NCI-H2107 treated with DMSO at 0.1 percent for 48 hours (cell line): Measurements from ENCODE around the gene LRIT2.

Experiments used
- DNase-seq: peaks from one replicate; lab custom pipeline; 2025; ENCODE audit not compliant: unreplicated experiment; lab: John Stamatoyannopoulos, UW

The LRIT2 gene

GRCh38 chr10:84211566-84211965, 13.8 kb downstream of the LRIT2 start:
- no peak for DNase-seq

- no peak for DNase-seq
Measured at GRCh38 chr10:84208023-84208422, 17.3 kb downstream of the LRIT2 start.

DNA sequence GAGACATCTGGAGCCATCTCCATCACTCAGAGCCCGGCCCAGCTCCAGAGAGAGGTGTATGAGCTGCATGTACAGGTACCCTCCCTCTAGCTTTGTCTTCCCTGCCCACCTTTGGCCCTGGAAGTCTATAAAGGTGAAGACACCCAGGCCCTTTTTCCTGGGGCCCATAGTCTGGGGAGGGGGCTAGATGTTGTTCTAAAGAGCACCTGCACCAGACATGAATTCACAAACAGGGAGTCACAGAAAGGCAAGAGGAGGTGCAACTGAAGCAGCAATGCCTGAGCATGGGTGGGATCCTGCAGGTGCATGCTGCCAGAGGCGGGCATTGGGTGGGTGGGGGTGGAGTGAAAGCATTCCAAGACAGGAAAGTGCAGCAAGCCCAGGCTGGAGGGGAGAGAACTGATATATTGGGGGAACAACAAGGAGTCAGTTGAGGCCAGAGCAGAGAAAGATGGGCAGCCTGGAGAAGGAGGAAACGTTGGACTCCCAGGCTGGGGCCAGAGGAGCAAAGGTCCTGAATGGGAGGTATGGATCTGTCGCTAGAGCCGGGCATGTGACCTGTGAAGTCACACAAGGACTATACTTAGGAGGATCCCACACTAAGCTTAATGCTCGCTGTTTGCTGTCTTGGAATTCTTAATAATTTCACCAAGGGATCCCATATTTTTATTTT, 19.4 kb downstream of the LRIT2 start:
- no peak for DNase-seq

DNA sequence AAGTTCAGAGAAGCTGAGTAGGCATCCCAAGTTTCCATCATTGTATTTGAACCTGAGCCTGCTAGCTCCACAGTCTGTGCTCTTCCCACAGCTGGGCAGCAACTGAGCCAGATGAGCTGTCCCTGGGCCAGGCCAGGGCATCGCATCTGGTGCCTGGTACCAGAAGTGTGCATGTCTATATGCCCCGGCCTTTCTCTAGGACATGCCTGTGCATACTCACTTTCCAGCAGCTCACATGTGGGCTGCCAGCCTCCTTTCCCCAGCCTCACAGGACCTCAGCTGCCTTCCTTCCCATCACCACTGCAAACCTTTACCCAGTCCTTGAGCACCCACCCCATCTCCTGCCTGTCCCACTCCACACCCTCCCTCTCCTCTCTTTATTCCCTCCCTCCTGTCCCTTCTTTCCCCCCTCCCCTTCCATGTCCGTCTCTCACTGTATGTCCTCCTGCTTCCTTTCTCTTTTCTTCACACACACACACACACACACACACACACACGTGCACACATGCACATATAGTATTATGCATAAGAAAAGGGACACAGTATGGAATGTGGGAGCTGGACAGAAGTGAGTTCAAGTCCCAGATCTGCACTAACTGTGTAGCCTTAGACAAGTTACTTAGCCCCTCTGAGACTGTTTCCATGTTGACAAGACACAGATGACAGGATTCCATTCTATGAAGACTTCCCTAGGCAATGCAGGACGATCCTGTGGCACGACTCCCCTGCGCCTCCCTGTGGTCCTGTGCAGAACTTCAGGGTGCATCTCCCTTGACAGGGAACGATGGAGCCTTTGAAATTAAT, 20.1 kb downstream of the LRIT2 start:
- peak; percentile 19 for DNase-seq

- DNase-seq, result no peak
Measured at GRCh38 chr10:84204610-84205009, 20.7 kb downstream of the LRIT2 start.

DNA sequence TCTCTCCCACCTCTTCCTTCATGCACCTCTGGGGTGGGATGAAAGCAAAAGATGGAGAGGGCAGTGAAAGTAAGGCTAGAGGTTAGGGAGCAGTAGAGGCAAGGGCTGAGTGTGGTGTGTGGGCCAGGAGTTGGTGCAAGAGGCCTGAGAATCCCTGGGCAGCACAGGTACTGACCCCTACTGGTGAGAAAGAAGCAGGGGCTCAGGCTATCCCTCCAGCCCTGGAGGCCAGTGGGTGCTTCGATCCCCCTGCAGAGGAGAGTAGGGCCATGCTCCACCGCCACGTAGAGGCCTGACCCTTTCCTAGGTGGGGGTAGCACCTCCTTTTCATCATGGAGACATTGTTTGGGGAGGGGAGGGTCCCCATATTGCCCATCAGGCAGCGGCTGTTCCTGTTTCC, 21.2 kb downstream of the LRIT2 start:
- no peak for DNase-seq

GRCh38 chr10:84202349-84202748, 23.0 kb downstream of the LRIT2 start:
- DNase-seq, result no peak

- DNase-seq, result no peak
Measured at GRCh38 chr10:84201682-84202081, 23.7 kb downstream of the LRIT2 start.

GRCh38 chr10:84201244-84201606, 24.1 kb downstream of the LRIT2 start:
- no peak for DNase-seq

DNA sequence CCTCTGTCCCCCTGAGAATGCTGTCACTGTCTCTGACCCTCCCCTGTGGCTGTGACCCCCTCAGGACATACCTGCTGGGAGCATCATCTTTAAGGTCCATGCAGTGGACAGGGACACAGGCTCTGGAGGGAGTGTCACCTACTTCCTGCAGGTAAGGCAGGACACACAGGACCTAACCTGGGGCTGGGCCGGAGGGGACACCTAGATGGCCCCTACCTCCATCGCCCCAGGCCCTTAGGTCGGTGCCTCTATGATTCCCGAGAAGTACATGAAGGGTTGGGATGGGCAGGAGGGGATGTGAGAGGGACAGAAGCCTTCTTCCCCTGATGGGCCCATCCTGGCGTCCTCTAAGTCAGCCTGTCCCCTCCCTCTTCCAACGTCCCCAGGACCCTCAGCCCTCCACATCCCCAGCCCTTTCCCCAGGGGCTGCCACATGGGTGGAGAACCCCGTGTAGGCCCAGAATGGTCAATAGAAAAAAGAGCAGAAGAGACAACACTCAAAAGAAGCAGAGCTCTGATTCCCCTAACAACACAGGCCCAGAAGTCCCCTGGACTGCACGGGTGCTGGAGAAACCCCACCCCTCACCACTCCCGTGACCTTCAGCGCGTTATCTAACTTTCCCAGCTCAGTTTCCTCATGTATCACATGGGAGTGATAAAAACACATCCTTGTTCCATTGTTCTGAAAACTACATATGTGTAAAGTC, 24.7 kb downstream of the LRIT2 start:
- no peak for DNase-seq

DNA sequence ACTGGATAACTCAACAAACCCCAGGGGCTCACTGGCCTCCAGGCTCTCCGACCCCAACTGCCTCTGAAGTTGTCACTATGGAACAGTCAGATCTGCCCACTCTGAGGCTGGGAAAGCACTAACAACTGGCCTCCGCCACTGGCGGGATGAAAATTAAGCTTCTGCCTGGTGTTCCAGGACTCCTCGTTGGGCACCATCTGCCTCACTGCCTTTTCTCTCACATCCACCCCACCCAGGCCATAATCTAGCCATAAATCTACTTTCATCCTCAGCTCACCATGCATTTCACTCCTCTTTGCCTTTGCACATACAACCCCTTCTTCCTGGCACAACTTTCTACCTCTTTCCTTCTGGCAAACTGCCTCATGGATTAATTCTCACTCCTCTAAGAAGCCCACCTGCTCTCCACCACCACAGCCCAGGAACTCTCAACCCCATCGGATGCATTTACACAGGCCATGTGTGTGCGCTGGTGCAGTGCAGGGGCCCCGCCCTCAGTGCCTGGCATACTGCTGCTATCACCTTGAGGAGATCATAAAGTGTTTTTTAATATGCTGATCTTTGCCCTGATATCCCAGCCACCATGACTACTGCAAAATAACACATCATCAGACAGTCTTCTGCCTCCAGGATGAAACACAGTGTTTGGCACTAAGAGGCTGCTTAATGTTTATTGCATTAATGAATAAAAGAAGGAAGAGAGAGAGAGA, 27.0 kb downstream of the LRIT2 start:
- DNase-seq, result no peak

DNA sequence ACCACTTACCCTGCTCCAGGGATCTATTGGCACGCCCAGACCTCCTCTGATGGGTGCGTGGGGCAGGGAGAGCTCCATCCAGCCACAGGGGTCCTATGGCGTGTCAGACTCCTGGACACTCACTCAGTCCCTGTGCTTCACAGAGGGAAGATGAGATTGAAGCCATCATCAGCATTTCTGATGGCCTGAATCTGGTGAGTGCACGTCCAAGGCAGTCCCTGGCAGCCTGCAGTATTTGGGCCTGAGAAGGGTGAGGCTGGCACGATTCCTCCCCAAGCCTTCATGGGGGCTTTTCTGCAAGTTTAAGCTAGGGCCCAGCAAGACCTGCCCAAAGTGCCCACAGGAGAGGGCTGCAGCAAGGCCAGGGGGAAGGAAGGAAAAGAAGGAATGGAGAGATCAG, 27.7 kb downstream of the LRIT2 start:
- no peak for DNase-seq

GRCh38 chr10:84196941-84197340, 28.4 kb downstream of the LRIT2 start:
- DNase-seq, result no peak

DNA sequence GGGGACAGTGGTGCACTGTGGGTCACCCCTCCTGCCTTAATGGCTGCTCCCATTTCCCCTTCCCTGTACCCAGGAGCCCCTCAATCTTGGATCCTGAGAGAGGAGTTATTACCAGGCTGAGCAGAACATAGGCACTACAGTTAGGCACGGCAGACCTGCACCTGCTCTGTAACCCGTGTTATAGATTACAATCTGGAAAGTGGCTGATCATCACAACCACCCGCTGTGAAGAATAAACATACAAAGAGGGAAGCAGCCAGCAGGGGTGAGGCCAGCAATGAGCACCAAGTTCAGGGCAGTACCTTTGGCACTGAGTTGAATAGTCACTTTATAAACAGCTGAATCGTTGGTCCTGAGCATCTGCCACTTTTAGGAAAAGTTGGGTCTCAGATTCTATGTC, 29.3 kb downstream of the LRIT2 start:
- peak; percentile 22 for DNase-seq

DNA sequence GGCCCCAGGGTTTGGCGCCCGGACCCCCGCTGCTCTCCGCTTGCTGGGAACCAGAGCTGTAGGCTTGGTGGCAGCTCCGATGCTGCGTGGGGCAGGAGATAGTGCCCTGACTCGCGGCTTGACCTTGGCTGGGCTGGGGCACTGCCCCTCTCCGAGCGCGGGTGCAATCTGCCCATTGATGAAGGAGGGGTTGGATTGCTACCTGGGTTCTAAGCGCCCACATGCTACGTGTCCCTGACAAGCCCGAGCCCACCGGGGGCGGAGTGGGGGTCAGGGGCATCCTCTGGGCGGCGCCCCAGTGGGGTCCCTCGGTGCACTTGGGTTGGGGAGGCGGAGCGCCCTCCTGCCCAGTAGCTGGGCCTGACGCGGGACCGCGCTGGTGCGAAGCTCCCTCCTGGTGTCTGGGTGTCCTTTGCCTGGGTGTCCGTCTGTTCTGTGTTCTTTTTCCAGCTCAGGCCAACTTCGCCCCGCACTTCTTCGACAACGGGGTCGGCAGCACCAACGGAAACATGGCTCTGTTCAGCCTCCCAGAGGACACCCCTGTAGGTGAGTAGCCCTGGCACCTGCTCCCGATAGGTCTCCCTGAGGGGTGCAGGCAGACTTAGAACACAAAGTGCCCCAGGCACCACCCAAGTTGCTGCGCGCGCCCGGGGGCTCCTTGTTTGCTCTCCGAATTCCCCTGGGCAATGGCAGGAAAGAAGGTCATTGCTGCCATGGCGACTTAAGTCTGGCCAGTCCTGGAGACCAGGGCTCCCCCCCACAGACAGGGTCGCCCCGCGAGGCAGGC, 30.1 kb downstream of the LRIT2 start:
- no peak for DNase-seq

DNA sequence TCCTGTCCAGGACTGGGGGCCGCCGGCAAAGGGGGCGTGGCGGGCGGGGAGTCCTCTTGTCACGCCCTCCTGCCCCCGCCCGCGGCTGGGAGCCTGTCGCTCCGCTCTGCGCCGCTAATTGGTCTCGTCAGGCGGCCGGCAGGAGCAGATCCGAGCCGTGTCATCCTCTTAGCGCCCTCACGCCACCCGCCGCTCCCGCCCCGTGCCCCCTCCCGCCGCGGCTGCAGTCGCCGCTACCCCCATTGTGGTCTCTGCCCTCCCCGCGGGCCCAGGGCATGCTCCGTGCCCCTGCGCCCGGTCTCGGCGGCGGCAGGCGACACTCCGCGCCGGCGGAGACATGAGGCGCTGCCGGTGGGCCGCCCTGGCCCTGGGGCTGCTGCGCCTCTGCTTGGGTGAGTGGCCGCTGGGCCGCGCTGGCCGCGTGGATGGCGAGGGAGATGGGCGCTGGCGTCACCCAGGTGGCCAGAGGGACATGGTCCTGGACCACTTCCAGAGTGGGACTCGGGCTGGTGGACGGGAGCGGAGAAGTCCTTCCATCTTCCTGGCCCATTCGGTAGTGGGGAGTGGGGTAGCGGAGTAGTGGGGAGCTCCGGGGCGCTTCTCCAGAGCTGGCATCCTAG, 30.8 kb downstream of the LRIT2 start, which contains the start of gene CDHR1:
Gene CDHR1 (plus strand): TSS at position 114 of the 620 bp plus-strand sequence. CDS start 224 bp downstream, at position 338.
- DNase-seq, result no peak

GRCh38 chr10:84193846-84194423, 31.4 kb downstream of the LRIT2 start:
- no peak for DNase-seq

GRCh38 chr10:84193327-84193726, 32.0 kb downstream of the LRIT2 start:
- DNase-seq, result no peak

DNA sequence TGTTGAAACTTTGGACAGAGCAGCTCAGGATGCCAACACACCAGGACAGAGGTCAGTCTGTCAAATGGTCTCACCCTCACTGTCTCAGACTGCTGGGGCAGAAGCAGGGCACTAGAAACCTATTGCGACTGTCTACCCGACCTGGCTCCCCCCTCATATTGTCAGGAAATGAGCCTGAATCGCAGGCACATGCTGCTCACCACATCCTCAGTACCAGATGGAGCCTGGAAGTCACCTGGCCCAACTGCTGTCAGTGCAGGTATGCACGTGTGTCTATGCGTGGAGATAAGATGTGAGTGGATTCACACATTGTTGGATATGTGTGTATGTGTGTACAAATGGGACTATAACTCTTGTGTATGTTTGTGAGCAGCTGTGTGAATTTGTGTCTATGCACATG, 34.2 kb downstream of the LRIT2 start:
- DNase-seq, result no peak

GRCh38 chr10:84190621-84191020, 34.7 kb downstream of the LRIT2 start:
- DNase-seq, result no peak
